Stimulated activated CD4-positive, alpha-beta T cell treated with anti-CD3 and anti-CD28 coated beads, Interleukin-2, amount 100 ng/mL, for 24 hours (primary cell): ENCODE data around the gene MED7.
A peak's percentile ranks its signal among the peaks of the same experiment; 100 is the strongest.
"Not testable (repeated sequence)": the region's sequence is repeated elsewhere in the genome, so short reads cannot be mapped to it uniquely, and the experiment has no call there.

ENCODE experiments used
- DNase-seq, 2 donors: peaks; one replicate each; pipeline ENCODE4 v3.0.0-alpha.2; 2020

MED7 gene

GRCh38 chr5:157142317-157143126 lies at the start of gene MED7:
TSS of gene MED7 (minus strand) at chr5:157142865. CDS start at chr5:157139431, 3,434 bp downstream.
- peak; percentile 87 to 90 for DNase-seq

GRCh38 chr5:157189223-157189622 lies 46.6 kb upstream of the MED7 start:
- peak; percentile 58 to 62 for DNase-seq

GRCh38 chr5:157188270-157188669 lies 45.6 kb upstream of the MED7 start:
- DNase-seq = no peak

GRCh38 chr5:157187046-157187754 lies 44.5 kb upstream of the MED7 start:
- no peak for DNase-seq

- no peak for DNase-seq
Observed at GRCh38 chr5:157186309-157187045, 43.8 kb upstream of the MED7 start.

GRCh38 chr5:157185122-157185521 lies 42.5 kb upstream of the MED7 start:
- not testable (repeated sequence) for DNase-seq

- no peak for DNase-seq
Observed at GRCh38 chr5:157184117-157184670, 41.5 kb upstream of the MED7 start.

- DNase-seq = peak in 1 of 2 donors; percentile 26
Observed at GRCh38 chr5:157182143-157182757, 39.6 kb upstream of the MED7 start.

- DNase-seq = peak in 1 of 2 donors; percentile 41
Observed at GRCh38 chr5:157180374-157181264, 38.0 kb upstream of the MED7 start, which contains the start of gene ITK. TSS of gene ITK (plus strand) at chr5:157180840. CDS start at chr5:157180978, 138 bp downstream.

- no peak for DNase-seq
Observed at GRCh38 chr5:157178966-157179365, 36.3 kb upstream of the MED7 start.

- DNase-seq = peak in 1 of 2 donors; percentile 28
Observed at GRCh38 chr5:157177953-157178352, 35.3 kb upstream of the MED7 start.

GRCh38 chr5:157175071-157175612 lies 32.5 kb upstream of the MED7 start:
- peak in 1 of 2 donors; percentile 29 for DNase-seq

GRCh38 chr5:157172403-157172802 lies 29.7 kb upstream of the MED7 start:
- peak; percentile 88 for DNase-seq

- no peak for DNase-seq
Observed at GRCh38 chr5:157168286-157168685, 25.6 kb upstream of the MED7 start.

GRCh38 chr5:157167214-157167621 lies 24.6 kb upstream of the MED7 start:
- DNase-seq = no peak

GRCh38 chr5:157166214-157167213 lies 23.8 kb upstream of the MED7 start, which contains the start of gene GARIN3:
TSS of gene GARIN3 (minus strand) at chr5:157166264. CDS start at chr5:157166168, 96 bp downstream.
- no peak for DNase-seq

- no peak for DNase-seq
Observed at GRCh38 chr5:157165668-157166067, 23.0 kb upstream of the MED7 start.

- no peak for DNase-seq
Observed at GRCh38 chr5:157165261-157165660, 22.6 kb upstream of the MED7 start.

- no peak for DNase-seq
Observed at GRCh38 chr5:157164521-157164920, 21.9 kb upstream of the MED7 start.
